B cell (primary cell): ENCODE measurements around the gene FLT1. TPM values are rescaled to one million over a fixed set of nuclear protein-coding genes. Genes with fewer than 3 reads are reported as not detected.

ENCODE experiments used
- ATAC-seq: fragments of 200-7000 bp; cut with Tn5 transposase; one replicate; pipeline ENCODE4 v1.10.0; 2021; ENCODE audit warnings: low read depth, mild to moderate bottlenecking, moderate number of reproducible peaks, moderate library complexity
- CTCF ChIA-PET: fragments of 350-600 bp; sonication (Branson Sonifier 250); formaldehyde crosslinking; loops from one replicate; lab custom pipeline; 2021; ENCODE audit warnings: antibody characterized with exemption, inconsistent platforms; lab: Charles Lee
- POLR2A ChIA-PET: fragments of 350-600 bp; sonication (Branson Sonifier 250); formaldehyde crosslinking; loops from one replicate; lab custom pipeline; 2021; ENCODE audit warnings: antibody characterized with exemption; lab: Charles Lee
- DNase-seq: peaks from one replicate; pipeline ENCODE4 v3.0.0; 2013
- H2AFZ ChIP-seq: 2 replicates; pipeline ENCODE4 v1.6.1; 2012; ENCODE audit warnings: mild to moderate bottlenecking, low read depth, low read length; ENCODE audit not compliant: insufficient read depth, poor library complexity, severe bottlenecking
- H3K27ac ChIP-seq, 2 donors: 1 replicate in 1 of 2; 2 replicates in 1 of 2; pipeline ENCODE4 v1.5.1; 2012 to 2013; ENCODE audit warnings: low read length in 2 of 2, mild to moderate bottlenecking in 2 of 2, moderate library complexity in 1 of 2
- H3K27me3 ChIP-seq, 4 experiments: fragments of 200-600 bp in 1 of 4; sonication (generic) in 1 of 4; replicated peaks in 1 of 4; 1 replicate in 2 of 4; 2 replicates in 2 of 4; pipeline versions ENCODE4 v1.6.1 to v1.7.0; 2013 to 2016; ENCODE audit warnings: low read length in 3 of 4, mild to moderate bottlenecking in 2 of 4, mixed read lengths in 1 of 4, moderate library complexity in 1 of 4; ENCODE audit not compliant: insufficient read depth in 4 of 4, control insufficient read depth in 3 of 4; ENCODE audit errors: control extremely low read depth in 1 of 4
- H3K36me3 ChIP-seq, 2 experiments: replicated peaks in 1 of 2; 1 replicate in 1 of 2; 2 replicates in 1 of 2; pipeline versions ENCODE4 v1.6.1 to v1.7.1; 2013; ENCODE audit warnings: low read length in 1 of 2; ENCODE audit not compliant: insufficient read depth in 2 of 2, control insufficient read depth in 1 of 2; ENCODE audit errors: control extremely low read depth in 1 of 2, extremely low read depth in 1 of 2
- H3K4me1 ChIP-seq, 2 donors: fragments of 200-600 bp in 1 of 2; sonication (generic) in 1 of 2; 1 replicate in 1 of 2; 2 replicates in 1 of 2; pipeline versions ENCODE4 v1.5.1 to v1.6.1; 2013 to 2017; ENCODE audit warnings: low read length in 2 of 2; ENCODE audit not compliant: control insufficient read depth in 2 of 2, insufficient read depth in 2 of 2
- H3K4me2 ChIP-seq: replicated peaks from 2 replicates; pipeline ENCODE3; 2012; ENCODE audit warnings: mild to moderate bottlenecking, low read depth, low read length; ENCODE audit not compliant: poor library complexity, severe bottlenecking
- H3K4me3 ChIP-seq, 5 experiments: fragments of 200-600 bp in 1 of 5; sonication (generic) in 1 of 5; 1 replicate in 3 of 5; 2 replicates in 2 of 5; pipeline versions ENCODE4 v1.5.1 to v1.7.0; 2011 to 2016; ENCODE audit warnings: low read length in 4 of 5, mild to moderate bottlenecking in 4 of 5, low read depth in 2 of 5, control low read depth in 1 of 5, moderate library complexity in 1 of 5; ENCODE audit not compliant: insufficient read depth in 1 of 5; ENCODE audit errors: control extremely low read depth in 1 of 5, extremely low read depth in 1 of 5
- H3K79me2 ChIP-seq: fragments of 200-600 bp; sonication (generic); one replicate; pipeline ENCODE4 v1.6.0; 2016; ENCODE audit warnings: low read length; ENCODE audit not compliant: control insufficient read depth, insufficient read depth
- H3K9ac ChIP-seq: fragments of 200-600 bp; sonication (generic); 2 replicates; pipeline ENCODE4 v1.6.1; 2017; ENCODE audit warnings: mild to moderate bottlenecking, low read length, moderate library complexity
- H3K9me3 ChIP-seq, 3 donors: one replicate each; pipeline versions ENCODE4 v1.6.1 to v1.7.1; 2013; ENCODE audit warnings: low read length in 2 of 3; ENCODE audit not compliant: control insufficient read depth in 2 of 3, insufficient read depth in 1 of 3; ENCODE audit errors: control extremely low read depth in 1 of 3
- H4K20me1 ChIP-seq: 2 replicates; pipeline ENCODE4 v1.6.0; 2012; ENCODE audit warnings: mild to moderate bottlenecking, low read length; ENCODE audit not compliant: insufficient read depth, control insufficient read depth, poor library complexity, severe bottlenecking
- H3K27ac Mint-ChIP-seq: one replicate; pipeline ENCODE4 v1.8.0; 2021; ENCODE audit warnings: mixed read lengths
- H3K27me3 Mint-ChIP-seq: one replicate; pipeline ENCODE4 v1.8.0; 2021; ENCODE audit warnings: mixed read lengths
- H3K4me1 Mint-ChIP-seq: one replicate; pipeline ENCODE4 v1.8.0; 2021; ENCODE audit warnings: mixed read lengths
- H3K4me3 Mint-ChIP-seq: one replicate; pipeline ENCODE4 v1.8.0; 2021; ENCODE audit warnings: mixed read lengths
- H3K9me3 Mint-ChIP-seq: one replicate; pipeline ENCODE4 v1.8.0; 2022; ENCODE audit warnings: mixed read lengths; ENCODE audit not compliant: insufficient read depth
- EZH2 ChIP-seq: IDR thresholded peaks from 2 replicates; pipeline ENCODE4 v1.6.1; 2012; ENCODE audit warnings: borderline replicate concordance, low read depth, mild to moderate bottlenecking, moderate library complexity, low read length; ENCODE audit not compliant: insufficient read depth, poor library complexity, severe bottlenecking
- WGBS: methylation state at CpG from one replicate; pipeline ENCODE4 v1.1.5; 2013; ENCODE audit warnings: missing lambda C conversion rate; ENCODE audit not compliant: insufficient coverage; 5-methylcytosine and 5-hydroxymethylcytosine counted together
- intact Hi-C: fragments of 100-400 bp; cut with micrococcal nuclease; formaldehyde crosslinking; loops from one replicate; pipeline ENCODE4 v1.10.0; 2022
- polyA plus RNA-seq: library from polyadenylated mRNA; depleted of rRNA; stranded (reverse); fragments of >200 nt; gene quantifications from 2 replicates; pipeline ENCODE4 v1.2.3, GENCODE V29; 2012
- total RNA-seq, 2 donors: library from RNA; stranded (reverse); fragments of 120-200 nt in 1 of 2; gene quantifications; 1 replicate in 1 of 2; 2 replicates in 1 of 2; pipeline versions ENCODE4 v1.2.3 to v1.2.4, GENCODE V29; 2013 to 2022
- TF ChIP-seq, protein P1 (sequence below): fragments of 200-600 bp; IDR thresholded peaks from one replicate; pipeline ENCODE4 v1.8.0; 2022; ENCODE audit warnings: antibody characterized with exemption, mild to moderate bottlenecking

FLT1 gene
- total and polyA plus RNA-seq, 2 donors (not counting 1 experiment from before 2014, with no cell fraction given) = 1.1 to 1.2 TPM

DNA sequence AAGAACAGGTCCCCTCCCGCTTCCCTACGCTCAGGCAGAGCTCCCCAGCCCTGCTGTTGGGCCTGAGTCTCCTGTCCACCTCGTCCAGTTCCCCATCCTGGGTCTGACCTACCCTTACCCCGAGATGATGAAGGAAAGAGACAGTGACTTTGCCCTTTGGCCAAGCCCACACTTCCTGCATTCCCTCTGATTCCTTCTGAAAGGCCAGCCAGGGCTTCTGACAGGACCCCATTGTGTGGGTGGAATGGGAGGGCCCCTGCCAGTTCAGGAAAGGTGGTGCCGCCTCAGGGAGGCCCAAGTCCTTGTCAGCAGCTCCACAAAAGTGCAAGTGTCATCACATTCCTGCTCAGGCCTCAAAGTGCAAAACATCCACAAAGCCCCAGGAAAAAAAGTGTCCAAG is 178.8 kb downstream of the FLT1 start:
- Histone ChIP-seq H3K27ac (no peak overlapping the region), H2AFZ (no peak overlapping the region), H3K9ac (no peak overlapping the region), H3K36me3 (peaks cover 0 to 3% of the 10 kb centered on the region in 2 experiments), H3K4me1 (no peaks in the 10 kb centered on the region), H3K4me2 (no peak overlapping the region), H3K4me3 (no peak overlapping the region), H3K27me3 (no peaks in the 10 kb centered on the region), H3K79me2 (no peaks in the 10 kb centered on the region), H4K20me1 (no peaks in the 10 kb centered on the region), H3K9me3 (no peaks in the 10 kb centered on the region)
- CTCF ChIA-PET = no interaction called here
- Mint-ChIP-seq H3K27me3 (no peaks in the 10 kb centered on the region), H3K9me3 (no peaks in the 10 kb centered on the region), H3K4me1 (no peaks in the 10 kb centered on the region), H3K4me3 (no peak overlapping the region), H3K27ac (no peak overlapping the region)
- DNase-seq (no peak), ATAC-seq (no peak)
- no peak for TF ChIP-seq EZH2
- TF ChIP-seq, protein P1, sequence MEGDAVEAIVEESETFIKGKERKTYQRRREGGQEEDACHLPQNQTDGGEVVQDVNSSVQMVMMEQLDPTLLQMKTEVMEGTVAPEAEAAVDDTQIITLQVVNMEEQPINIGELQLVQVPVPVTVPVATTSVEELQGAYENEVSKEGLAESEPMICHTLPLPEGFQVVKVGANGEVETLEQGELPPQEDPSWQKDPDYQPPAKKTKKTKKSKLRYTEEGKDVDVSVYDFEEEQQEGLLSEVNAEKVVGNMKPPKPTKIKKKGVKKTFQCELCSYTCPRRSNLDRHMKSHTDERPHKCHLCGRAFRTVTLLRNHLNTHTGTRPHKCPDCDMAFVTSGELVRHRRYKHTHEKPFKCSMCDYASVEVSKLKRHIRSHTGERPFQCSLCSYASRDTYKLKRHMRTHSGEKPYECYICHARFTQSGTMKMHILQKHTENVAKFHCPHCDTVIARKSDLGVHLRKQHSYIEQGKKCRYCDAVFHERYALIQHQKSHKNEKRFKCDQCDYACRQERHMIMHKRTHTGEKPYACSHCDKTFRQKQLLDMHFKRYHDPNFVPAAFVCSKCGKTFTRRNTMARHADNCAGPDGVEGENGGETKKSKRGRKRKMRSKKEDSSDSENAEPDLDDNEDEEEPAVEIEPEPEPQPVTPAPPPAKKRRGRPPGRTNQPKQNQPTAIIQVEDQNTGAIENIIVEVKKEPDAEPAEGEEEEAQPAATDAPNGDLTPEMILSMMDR = no peak
- intact Hi-C loops = no loop called here
- POLR2A ChIA-PET = no interaction called here
- 79% methylated on average over 3 of the region's 5 CpGs for WGBS

DNA sequence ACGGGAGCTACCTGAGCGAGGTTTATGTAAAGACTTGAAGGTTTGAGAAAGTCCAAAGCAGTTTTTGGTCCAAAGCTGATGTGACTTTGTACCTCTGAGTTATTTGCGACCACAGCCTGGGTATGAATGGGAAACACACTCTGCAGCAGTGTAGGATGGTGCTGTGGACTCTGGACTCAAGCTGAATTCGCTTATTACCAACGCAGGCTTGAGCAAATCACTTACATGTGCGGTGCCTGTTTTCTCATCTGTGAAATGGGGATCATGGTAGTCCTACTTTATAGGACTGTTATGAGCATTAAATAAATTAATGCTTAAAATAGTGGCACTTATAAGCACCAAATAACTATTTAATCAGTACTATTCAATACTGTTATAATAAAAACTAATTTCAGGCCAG is 180.0 kb downstream of the FLT1 start:
- no peak overlapping the region for H3K4me2 ChIP-seq
- POLR2A ChIA-PET = no interaction called here
- Mint-ChIP-seq H3K27me3 (no peaks in the 10 kb centered on the region), H3K4me3 (no peak overlapping the region), H3K9me3 (no peaks in the 10 kb centered on the region), H3K27ac (no peak overlapping the region), H3K4me1 (no peaks in the 10 kb centered on the region)
- CTCF ChIA-PET = interaction anchor here (0.9 kb wide), 1 partner anchor 482 kb away, joined by 3 read pairs; no protein-coding TSS in a partner anchor
- H3K27me3 ChIP-seq = no peaks in the 10 kb centered on the region
- H3K4me3 ChIP-seq = no peak overlapping the region
- peaks cover 0 to 3% of the 10 kb centered on the region in 2 experiments for H3K36me3 ChIP-seq
- H3K4me1 ChIP-seq = no peaks in the 10 kb centered on the region
- no peak overlapping the region for H3K27ac ChIP-seq
- no peaks in the 10 kb centered on the region for H3K79me2 ChIP-seq
- no peak for TF ChIP-seq EZH2
- TF ChIP-seq, protein P1 = no peak
- ATAC-seq = no peak
- no peak overlapping the region for H2AFZ ChIP-seq
- H4K20me1 ChIP-seq = no peaks in the 10 kb centered on the region
- intact Hi-C loops = no loop called here
- WGBS = 95% methylated on average over 4 of the region's 6 CpGs
- no peaks in the 10 kb centered on the region for H3K9me3 ChIP-seq
- no peak for DNase-seq
- no peak overlapping the region for H3K9ac ChIP-seq
